ENCODE measurements around the gene SUPT20HL1.
"Not testable (repeated sequence)": the region's sequence is repeated elsewhere in the genome, so short reads cannot be mapped to it uniquely, and the experiment has no call there.

Gene SUPT20HL1

GRCh38 chrX:24360272-24360671 is at the start of gene SUPT20HL1:
TSS of gene SUPT20HL1 (plus strand) at chrX:24360639. CDS start at chrX:24362761, 2,122 bp downstream.
- no peak for FAIRE-seq

- FAIRE-seq: not testable (repeated sequence)
Measured at GRCh38 chrX:24310916-24311315, 49.5 kb upstream of the SUPT20HL1 start.

GRCh38 chrX:24311507-24312248 is 48.8 kb upstream of the SUPT20HL1 start:
- FAIRE-seq: not testable (repeated sequence)

- not testable (repeated sequence) for FAIRE-seq
Measured at GRCh38 chrX:24312249-24312607, 48.2 kb upstream of the SUPT20HL1 start.

- no peak for FAIRE-seq
Measured at GRCh38 chrX:24314019-24314635, 46.3 kb upstream of the SUPT20HL1 start, which contains the start of gene SUPT20HL2. TSS of gene SUPT20HL2 (minus strand) at chrX:24314069. CDS start at chrX:24313315, 754 bp downstream.

GRCh38 chrX:24316111-24316510 is 44.3 kb upstream of the SUPT20HL1 start:
- no peak for FAIRE-seq

- FAIRE-seq: no peak
Measured at GRCh38 chrX:24317567-24317966, 42.9 kb upstream of the SUPT20HL1 start.

GRCh38 chrX:24321741-24322395 is 38.6 kb upstream of the SUPT20HL1 start:
- FAIRE-seq: no peak

- FAIRE-seq: no peak
Measured at GRCh38 chrX:24325231-24325630, 35.2 kb upstream of the SUPT20HL1 start.

GRCh38 chrX:24332878-24333277 is 27.6 kb upstream of the SUPT20HL1 start:
- no peak for FAIRE-seq

- no peak for FAIRE-seq
Measured at GRCh38 chrX:24333371-24333770, 27.1 kb upstream of the SUPT20HL1 start.

GRCh38 chrX:24334461-24334860 is 26.0 kb upstream of the SUPT20HL1 start:
- no peak for FAIRE-seq

- FAIRE-seq: no peak
Measured at GRCh38 chrX:24335871-24336270, 24.6 kb upstream of the SUPT20HL1 start.

GRCh38 chrX:24339911-24340310 is 20.5 kb upstream of the SUPT20HL1 start:
- FAIRE-seq: no peak

GRCh38 chrX:24340501-24340900 is 19.9 kb upstream of the SUPT20HL1 start:
- no peak for FAIRE-seq

- FAIRE-seq: no peak
Measured at GRCh38 chrX:24341795-24342194, 18.6 kb upstream of the SUPT20HL1 start.

GRCh38 chrX:24343719-24344118 is 16.7 kb upstream of the SUPT20HL1 start:
- FAIRE-seq: no peak

- FAIRE-seq: no peak
Measured at GRCh38 chrX:24347881-24348280, 12.6 kb upstream of the SUPT20HL1 start.

- no peak for FAIRE-seq
Measured at GRCh38 chrX:24350217-24350616, 10.2 kb upstream of the SUPT20HL1 start.

- no peak for FAIRE-seq
Measured at GRCh38 chrX:24355095-24355494, 5.3 kb upstream of the SUPT20HL1 start.

- no peak for FAIRE-seq
Measured at GRCh38 chrX:24357106-24357505, 3.3 kb upstream of the SUPT20HL1 start.

GRCh38 chrX:24362089-24362745 is 1.8 kb downstream of the SUPT20HL1 start:
- FAIRE-seq: not testable (repeated sequence)

GRCh38 chrX:24363432-24364181 is 3.2 kb downstream of the SUPT20HL1 start:
- not testable (repeated sequence) for FAIRE-seq

Data from TTC549 (cell line).